K562 (cell line): ENCODE data around the gene CDNF. TPM values are rescaled to one million over a fixed set of nuclear protein-coding genes. Genes with fewer than 3 reads are reported as not detected.

Experiments used
- ATAC-seq: fragments of 200-7000 bp; cut with Tn5 transposase; 3 replicates; pipeline ENCODE4 v1.9.1; 2020; ENCODE audit warnings: moderate library complexity
- BruUV-seq: library from RNA; stranded (reverse); fragments of 400-500 nt; replicated peaks from 2 replicates; lab custom pipeline; 2021; lab: Mats Ljungman, UMichigan
- CTCF ChIA-PET: fragments of 300-600 bp; formaldehyde crosslinking; extraction: SDS; loops from one replicate; lab custom pipeline; 2021; ENCODE audit warnings: low intra/inter-chr PET ratio; lab: Yijun Ruan, JAX
- POLR2A ChIA-PET: fragments of 300-600, 350-650 bp; sonication (Branson Sonifier 250); formaldehyde crosslinking; extraction: SDS; loops from one replicate; lab custom pipeline; 2021; ENCODE audit warnings: antibody characterized with exemption, inconsistent platforms; lab: Yijun Ruan, JAX
- DNase-seq, 4 experiments: peaks; one replicate each; pipeline versions ENCODE4 v3.0.0 to v3.0.0-alpha.2; 2011 to 2018; ENCODE audit warnings: low spot score in 3 of 4, mixed read lengths in 3 of 4; ENCODE audit errors: extremely low read depth in 1 of 4
- FAIRE-seq: peaks from 2 replicates; lab custom pipeline; 2011; peaks lifted over from hg19 to GRCh38; lab: Jason Lieb, UNC
- H2AFZ ChIP-seq: 2 replicates; pipeline ENCODE4 v1.6.0; 2011; ENCODE audit warnings: low read depth, low read length, control low read depth, inconsistent platforms
- H3K27ac ChIP-seq: fragments of 200-600 bp; 3 replicates; pipeline ENCODE4 v1.8.0; 2011; ENCODE audit warnings: low read depth, mild to moderate bottlenecking, control low read depth, inconsistent platforms, low read length, moderate library complexity, mixed read lengths; ENCODE audit errors: extremely low read depth
- H3K27me3 ChIP-seq, 2 experiments: fragments of 300-600 bp in 1 of 2; 2 replicates in 1 of 2; 3 replicates in 1 of 2; pipeline versions ENCODE4 v1.6.0 to v1.8.0; 2011; ENCODE audit warnings: inconsistent platforms in 2 of 2, low read length in 2 of 2, mild to moderate bottlenecking in 1 of 2, mixed read lengths in 1 of 2, moderate library complexity in 1 of 2; ENCODE audit not compliant: control insufficient read depth in 2 of 2, insufficient read depth in 2 of 2
- H3K36me3 ChIP-seq: fragments of 300-600 bp; 3 replicates; pipeline ENCODE4 v1.8.0; 2011; ENCODE audit warnings: mild to moderate bottlenecking, low read length, inconsistent platforms; ENCODE audit not compliant: control insufficient read depth, insufficient read depth
- H3K4me1 ChIP-seq, 2 experiments: fragments of 200-600 bp in 1 of 2; replicated peaks in 1 of 2; 2 replicates in 1 of 2; 3 replicates in 1 of 2; pipeline versions ENCODE4 v1.5.1 to v1.8.0; 2011; ENCODE audit warnings: inconsistent platforms in 2 of 2, low read length in 2 of 2, mild to moderate bottlenecking in 1 of 2, mixed read lengths in 1 of 2, moderate library complexity in 1 of 2; ENCODE audit not compliant: control insufficient read depth in 2 of 2, insufficient read depth in 2 of 2
- H3K4me2 ChIP-seq: 2 replicates; pipeline ENCODE4 v1.6.1; 2011; ENCODE audit warnings: low read length, control low read depth, inconsistent platforms, mixed read lengths; ENCODE audit not compliant: insufficient read depth
- H3K4me3 ChIP-seq: fragments of 200-600 bp; sonication (generic), shearing (Covaris generic); 2 replicates; pipeline ENCODE4 v1.5.1; 2016; ENCODE audit warnings: control low read depth, inconsistent platforms
- H3K79me2 ChIP-seq: fragments of 200-600 bp; 3 replicates; pipeline ENCODE4 v1.8.0; 2011; ENCODE audit warnings: low read length, inconsistent platforms; ENCODE audit not compliant: control insufficient read depth, insufficient read depth
- H3K9ac ChIP-seq, 2 experiments: 2 replicates each; pipeline versions ENCODE4 v1.6.0 to v1.6.1; 2011; ENCODE audit warnings: low read depth in 2 of 2, low read length in 2 of 2, control low read depth in 1 of 2, inconsistent platforms in 1 of 2, mild to moderate bottlenecking in 1 of 2, mixed read lengths in 1 of 2; ENCODE audit not compliant: insufficient read depth in 1 of 2
- H3K9me1 ChIP-seq: one replicate; pipeline ENCODE4 v1.6.0; 2011; ENCODE audit warnings: inconsistent platforms, mild to moderate bottlenecking, low read length, moderate library complexity; ENCODE audit not compliant: control insufficient read depth, insufficient read depth
- H3K9me3 ChIP-seq: replicated peaks from 2 replicates; pipeline ENCODE4 v1.5.1; 2011; ENCODE audit warnings: low read depth, low read length, inconsistent platforms; ENCODE audit not compliant: control insufficient read depth, insufficient read depth
- H4K20me1 ChIP-seq: replicated peaks from 2 replicates; pipeline ENCODE4 v1.6.1; 2011; ENCODE audit warnings: low read length, inconsistent platforms, mixed read lengths; ENCODE audit not compliant: control insufficient read depth, insufficient read depth
- ATF2 ChIP-seq: sonication (generic); formaldehyde crosslinking; IDR thresholded peaks from 2 replicates; pipeline ENCODE4 v1.8.1; 2022; ENCODE audit warnings: missing genetic modification reagents
- KDM1A ChIP-seq, 2 experiments: fragments of 450-650 bp; IDR thresholded peaks; 2 replicates each; pipeline ENCODE4 v1.6.1; 2016; ENCODE audit warnings: mild to moderate bottlenecking in 2 of 2
- NFE2 ChIP-seq: IDR thresholded peaks from 2 replicates; pipeline ENCODE4 v1.6.1; 2014; ENCODE audit warnings: antibody characterized with exemption, low read depth
- PHTF2 ChIP-seq: fragments of 250-450 bp; sonication (Bioruptor Pico); IDR thresholded peaks from 2 replicates; pipeline ENCODE4 v1.5.0; 2021; ENCODE audit warnings: mild to moderate bottlenecking
- SPI1 ChIP-seq: IDR thresholded peaks from 2 replicates; pipeline ENCODE4 v1.6.1; 2011; ENCODE audit warnings: low read depth, low read length, control low read depth, borderline replicate concordance
- ZNF384 ChIP-seq: IDR thresholded peaks from 2 replicates; pipeline ENCODE4 v1.6.1; 2012; ENCODE audit warnings: low read depth, low read length, improper control_type of control experiment
- ZNF551 ChIP-seq: fragments of 250-450 bp; sonication (Bioruptor Pico); IDR thresholded peaks from 2 replicates; pipeline ENCODE4 v1.5.0; 2021; ENCODE audit warnings: mild to moderate bottlenecking, moderate library complexity
- WGBS: fragments of 100-300 bp; shearing (Covaris generic); methylation state at CpG from one replicate; pipeline ENCODE4 v1.1.6; 2016; ENCODE audit warnings: low coverage, mixed read lengths; ENCODE audit not compliant: insufficient coverage; ENCODE audit errors: missing lambda C conversion rate; 5-methylcytosine and 5-hydroxymethylcytosine counted together
- in situ Hi-C: fragments of 300-500 bp; cut with MboI; formaldehyde crosslinking; loops from 4 replicates; pipeline ENCODE4 v1.15.0; 2018; ENCODE audit warnings: inconsistent platforms, mixed read lengths
- intact Hi-C: fragments of 100-400 bp; cut with micrococcal nuclease; formaldehyde crosslinking; loops from 2 replicates; pipeline ENCODE4 v1.14.2; 2022
- polyA plus RNA-seq, 8 experiments: library from polyadenylated mRNA; depleted of rRNA in 4 of 8; stranded (reverse) in 5 of 8; unstranded in 3 of 8; fragments of >200 nt; fragmentation: Nextera tagmentation in 2 of 8; fragmentation: Illumina TruSeq in 1 of 8; extraction: Ambion mirVana in 2 of 8; extraction: Trizol in 1 of 8; gene quantifications; 2 replicates each; pipeline versions ENCODE4 v1.2.1 to v1.2.3, GENCODE V29; 2011 to 2014; ENCODE audit warnings: inconsistent platforms in 1 of 8, missing spikeins in 1 of 8
- total RNA-seq, 7 experiments: library from RNA; depleted of rRNA in 6 of 7; stranded (reverse); fragments of >200 nt in 6 of 7; fragmentation: Illumina TruSeq in 2 of 7; extraction: Trizol in 2 of 7; gene quantifications; 2 replicates each; pipeline versions ENCODE4 v1.2.1 to v1.2.3, GENCODE V29; 2011 to 2021; ENCODE audit warnings: low replicate concordance in 1 of 7
- TF ChIP-seq, protein P1 (sequence below): fragments of 200-800 bp; sonication (Bioruptor generic); IDR thresholded peaks from 2 replicates; pipeline ENCODE4 v1.6.1; 2017; ENCODE audit warnings: missing genetic modification characterization, missing compliant biosample characterization
- TF ChIP-seq, protein P2 (sequence below): fragments of 250-450 bp; sonication (Bioruptor Pico); IDR thresholded peaks from 2 replicates; pipeline ENCODE4 v1.5.0; 2021; ENCODE audit warnings: mild to moderate bottlenecking, moderate library complexity

CDNF gene
- total and polyA plus RNA-seq, 9 of the 15 experiments (the other 6 are each of a cell fraction or from before 2014, with no cell fraction given), result 0.18 to 1.6 (median 0.61) TPM

- H4K20me1 ChIP-seq, result peaks cover 17% of the 10 kb centered on the region
- peaks cover 62% of the 10 kb centered on the region for H3K36me3 ChIP-seq
- H3K4me1 ChIP-seq, result peaks cover 5 to 10% of the 10 kb centered on the region in 2 experiments; a peak in 4 of 5 replicates
- POLR2A ChIA-PET, result no interaction called here
- no peaks in the 10 kb centered on the region for H3K27me3 ChIP-seq
- TF ChIP-seq ZNF551 (CRISPR knock-in tag), result no peak
- TF ChIP-seq SPI1, result peak; percentile 67; the same call in 1 of the 2 replicates
- TF ChIP-seq NFE2, result peak; percentile 34; the same call in 1 of the 2 replicates
- H3K4me2 ChIP-seq, result no peak overlapping the region
- in situ Hi-C loops (no loop called here), intact Hi-C loops (loop anchor here (5.0 kb wide), 1 partner anchor 68 kb away; the partner anchor contains the start of gene DCLRE1C)
- no peaks in the 10 kb centered on the region; the same call in 1 of the 2 replicates for H3K9me3 ChIP-seq
- peak overlapping the region; percentile 30; the same call in 1 of the 3 replicates for H3K27ac ChIP-seq
- FAIRE-seq, result no peak
- no peak for DNase-seq
- H3K4me3 ChIP-seq, result no peak overlapping the region
- H3K9ac ChIP-seq, result no peak overlapping the region
- H2AFZ ChIP-seq, result no peak overlapping the region
- no TSS peak for BruUV-seq
- CTCF ChIA-PET, result no interaction called here
- no peak for ATAC-seq
- no peaks in the 10 kb centered on the region for H3K9me1 ChIP-seq
- peaks cover 96% of the 10 kb centered on the region for H3K79me2 ChIP-seq
- 82% methylated on average over 3 of the region's 3 CpGs for WGBS
Measured at GRCh38 chr10:14884082-14884481, 46.2 kb upstream of the CDNF start.

GRCh38 chr10:14880229-14880628 is 42.4 kb upstream of the CDNF start:
- H3K27me3 ChIP-seq, result no peaks in the 10 kb centered on the region
- WGBS, result 1% methylated on average over 7 of the region's 7 CpGs
- H3K9me1 ChIP-seq, result no peaks in the 10 kb centered on the region
- POLR2A ChIA-PET, result interaction anchor here (0.9 to 2.5 kb wide), 2 partner anchors 10 to 218 kb away, joined by 3 to 14 read pairs; no protein-coding TSS in a partner anchor
- peaks cover 37% of the 10 kb centered on the region; the same call in 2 of the 3 replicates for H3K36me3 ChIP-seq
- H3K9ac ChIP-seq, result peak overlapping the region; percentile 73 to 78
- H4K20me1 ChIP-seq, result peaks cover 17% of the 10 kb centered on the region
- peaks cover 86% of the 10 kb centered on the region for H3K79me2 ChIP-seq
- FAIRE-seq (no peak), DNase-seq (peak in 2 of 4 experiments; percentile 14 to 27), ATAC-seq (no peak)
- H3K4me2 ChIP-seq, result peak overlapping the region; percentile 78
- BruUV-seq, result TSS peak; percentile 42
- intact Hi-C loops (loop anchor here (5.0 kb wide), 1 partner anchor 72 kb away; the partner anchor contains the start of gene DCLRE1C), in situ Hi-C loops (no loop called here)
- H3K4me1 ChIP-seq, result peaks cover 12 to 15% of the 10 kb centered on the region in 2 experiments
- H3K4me3 ChIP-seq, result peak overlapping the region; percentile 96
- H2AFZ ChIP-seq, result no peak overlapping the region
- no peaks in the 10 kb centered on the region for H3K9me3 ChIP-seq
- CTCF ChIA-PET, result no interaction called here
- H3K27ac ChIP-seq, result peak overlapping the region; percentile 85
- TF ChIP-seq ZNF384, result no peak
- TF ChIP-seq, protein P1, sequence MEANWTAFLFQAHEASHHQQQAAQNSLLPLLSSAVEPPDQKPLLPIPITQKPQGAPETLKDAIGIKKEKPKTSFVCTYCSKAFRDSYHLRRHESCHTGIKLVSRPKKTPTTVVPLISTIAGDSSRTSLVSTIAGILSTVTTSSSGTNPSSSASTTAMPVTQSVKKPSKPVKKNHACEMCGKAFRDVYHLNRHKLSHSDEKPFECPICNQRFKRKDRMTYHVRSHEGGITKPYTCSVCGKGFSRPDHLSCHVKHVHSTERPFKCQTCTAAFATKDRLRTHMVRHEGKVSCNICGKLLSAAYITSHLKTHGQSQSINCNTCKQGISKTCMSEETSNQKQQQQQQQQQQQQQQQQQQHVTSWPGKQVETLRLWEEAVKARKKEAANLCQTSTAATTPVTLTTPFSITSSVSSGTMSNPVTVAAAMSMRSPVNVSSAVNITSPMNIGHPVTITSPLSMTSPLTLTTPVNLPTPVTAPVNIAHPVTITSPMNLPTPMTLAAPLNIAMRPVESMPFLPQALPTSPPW (CRISPR knock-in tag), result 0 out of 2 replicates have a peak, but pooled peaks have one; percentile 4
- no peak for TF ChIP-seq ATF2 (CRISPR knock-in tag)
- TF ChIP-seq, protein P2, sequence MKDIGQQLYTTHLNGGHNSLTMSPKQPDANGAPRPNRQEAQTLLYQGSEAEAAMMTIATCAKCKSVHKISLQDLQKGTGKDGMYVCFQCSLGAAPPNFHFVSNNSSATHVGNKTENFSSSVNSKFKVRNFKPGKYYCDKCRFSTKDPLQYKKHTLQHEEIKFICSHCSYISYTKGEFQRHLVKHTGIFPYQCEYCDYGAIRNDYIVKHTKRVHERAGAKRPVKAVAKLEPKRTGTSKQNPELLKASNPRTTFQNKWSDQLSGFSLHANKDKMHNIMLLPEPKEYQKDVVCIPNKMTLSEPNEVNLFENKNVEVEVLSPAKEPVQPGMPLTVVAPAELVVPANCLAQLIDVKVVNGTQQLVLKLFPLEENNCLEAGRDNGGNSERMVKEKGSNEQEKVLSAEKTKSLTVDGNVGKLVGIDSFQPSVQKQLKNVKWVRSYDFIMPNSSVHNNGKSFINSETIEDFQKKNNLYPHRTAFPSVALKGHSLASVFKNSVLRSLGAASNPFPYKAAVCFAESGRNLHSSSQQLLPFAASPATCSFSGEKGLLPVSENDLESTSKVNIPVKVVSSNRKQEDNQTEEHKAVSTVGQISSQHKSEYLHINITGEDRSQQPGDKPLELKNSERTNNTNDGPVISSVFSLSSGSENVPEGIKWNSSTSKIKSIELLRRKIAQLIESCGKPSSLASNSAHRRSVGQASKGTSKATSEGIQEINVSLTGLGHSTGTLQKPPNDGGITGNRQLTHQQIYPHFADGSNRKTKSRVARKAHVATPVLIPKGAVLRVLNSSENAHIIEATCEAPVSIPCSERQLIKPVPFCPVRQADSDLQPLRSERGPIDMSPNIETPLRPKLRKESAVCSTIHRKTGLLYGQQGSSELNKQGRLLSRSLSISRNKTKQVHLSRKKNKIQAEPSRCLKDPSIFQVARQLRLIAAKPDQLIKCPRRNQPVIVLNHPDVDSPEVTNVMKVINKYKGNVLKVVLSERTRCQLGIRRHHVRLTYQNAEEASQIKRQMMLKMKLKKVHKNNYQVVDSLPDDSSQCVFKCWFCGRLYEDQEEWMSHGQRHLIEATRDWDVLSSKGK, result no peak
- no peak for TF ChIP-seq PHTF2 (CRISPR knock-in tag)
- TF ChIP-seq KDM1A (IDR thresholded peaks at IDR 0.05), result no peak
